Loucy (cell line): ENCODE data around the gene ARF4.

Source experiments
- CTCF ChIP-seq: fragments of 200-600 bp; sonication (generic); conservative IDR thresholded peaks from 2 replicates; pipeline ENCODE4 v1.5.1; 2014; ENCODE audit warnings: mild to moderate bottlenecking, antibody characterized with exemption, low read length
- EZH2phosphoT487 ChIP-seq: fragments of 200-600 bp; IDR thresholded peaks from 2 replicates; pipeline ENCODE4 v1.6.1; 2018; ENCODE audit warnings: antibody characterized with exemption, mild to moderate bottlenecking, moderate library complexity, borderline replicate concordance

GRCh38 chr3:57538465-57538864 is 58.7 kb downstream of the ARF4 start:
- TF ChIP-seq CTCF (no peak), EZH2phosphoT487 (no peak)
